Measurements from ENCODE around the gene SERPING1.

DNA sequence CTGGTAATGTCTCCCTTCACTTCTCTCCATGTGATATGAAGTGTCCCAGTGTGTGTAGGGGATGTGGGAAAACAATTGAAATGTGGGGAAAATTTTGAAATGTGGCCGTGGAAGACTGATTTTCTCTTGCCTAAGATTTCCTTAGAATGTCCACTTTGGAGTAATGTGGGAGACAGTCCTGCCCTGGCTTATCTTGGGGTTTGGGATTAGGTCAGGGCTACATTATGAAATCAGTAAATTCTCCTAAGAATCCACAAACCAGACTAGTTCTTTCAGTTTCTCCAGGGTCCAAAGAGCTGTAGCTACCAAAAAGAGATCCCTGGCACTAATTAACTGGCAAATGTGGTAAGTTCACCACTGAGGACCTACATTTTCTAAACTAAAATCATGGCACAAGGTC, 29.4 kb downstream of the SERPING1 start:
- TF ChIP-seq POLR2AphosphoS5 (IDR thresholded peaks at IDR 0.05) (no peak), POLR2A (IDR thresholded peaks at IDR 0.05) (no peak)
- TF ChIP-seq, protein P1, sequence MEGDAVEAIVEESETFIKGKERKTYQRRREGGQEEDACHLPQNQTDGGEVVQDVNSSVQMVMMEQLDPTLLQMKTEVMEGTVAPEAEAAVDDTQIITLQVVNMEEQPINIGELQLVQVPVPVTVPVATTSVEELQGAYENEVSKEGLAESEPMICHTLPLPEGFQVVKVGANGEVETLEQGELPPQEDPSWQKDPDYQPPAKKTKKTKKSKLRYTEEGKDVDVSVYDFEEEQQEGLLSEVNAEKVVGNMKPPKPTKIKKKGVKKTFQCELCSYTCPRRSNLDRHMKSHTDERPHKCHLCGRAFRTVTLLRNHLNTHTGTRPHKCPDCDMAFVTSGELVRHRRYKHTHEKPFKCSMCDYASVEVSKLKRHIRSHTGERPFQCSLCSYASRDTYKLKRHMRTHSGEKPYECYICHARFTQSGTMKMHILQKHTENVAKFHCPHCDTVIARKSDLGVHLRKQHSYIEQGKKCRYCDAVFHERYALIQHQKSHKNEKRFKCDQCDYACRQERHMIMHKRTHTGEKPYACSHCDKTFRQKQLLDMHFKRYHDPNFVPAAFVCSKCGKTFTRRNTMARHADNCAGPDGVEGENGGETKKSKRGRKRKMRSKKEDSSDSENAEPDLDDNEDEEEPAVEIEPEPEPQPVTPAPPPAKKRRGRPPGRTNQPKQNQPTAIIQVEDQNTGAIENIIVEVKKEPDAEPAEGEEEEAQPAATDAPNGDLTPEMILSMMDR (IDR thresholded peaks at IDR 0.05), result no peak
